T-helper 17 cell (primary cell): ENCODE data around the gene BICDL1. TPM values are rescaled to one million over a fixed set of nuclear protein-coding genes. Genes with fewer than 3 reads are reported as not detected.
"Not testable (repeated sequence)": the region's sequence is repeated elsewhere in the genome, so short reads cannot be mapped to it uniquely, and the experiment has no call there.

Experiments
- ATAC-seq: fragments of 150-1000 bp; cut with Tn5 transposase; 2 replicates; pipeline ENCODE4 v1.10.0; 2021; ENCODE audit warnings: mild to moderate bottlenecking, moderate library complexity
- DNase-seq, 3 donors: peaks; one replicate each; pipeline versions ENCODE4 v3.0.0 to v3.0.0-alpha.2; 2020 to 2021
- H3K9me3 ChIP-seq: one replicate; pipeline ENCODE4 v1.7.0; 2013; ENCODE audit warnings: low read length, mild to moderate bottlenecking; ENCODE audit not compliant: control insufficient read depth, poor library complexity, severe bottlenecking
- H3K27ac Mint-ChIP-seq: one replicate; pipeline ENCODE4 v1.8.0; 2022; ENCODE audit warnings: mild to moderate bottlenecking, moderate library complexity, mixed read lengths
- H3K27me3 Mint-ChIP-seq: one replicate; pipeline ENCODE4 v1.8.0; 2022; ENCODE audit warnings: mixed read lengths
- H3K36me3 Mint-ChIP-seq: one replicate; pipeline ENCODE4 v1.8.0; 2022; ENCODE audit warnings: low read depth, mixed read lengths
- H3K4me1 Mint-ChIP-seq: one replicate; pipeline ENCODE4 v1.8.0; 2022; ENCODE audit warnings: mild to moderate bottlenecking, mixed read lengths
- H3K4me3 Mint-ChIP-seq: one replicate; pipeline ENCODE4 v1.8.0; 2022; ENCODE audit warnings: mild to moderate bottlenecking, moderate library complexity, mixed read lengths
- total RNA-seq, 4 donors: library from RNA in 2 of 4; stranded (reverse) in 2 of 4; gene quantifications; one replicate each; pipeline ENCODE4 v1.2.3 and lab custom pipeline; 2022 to 2026

Gene BICDL1
- total RNA-seq, 2 donors from 2014 or later, result 135 to 146 TPM

DNA sequence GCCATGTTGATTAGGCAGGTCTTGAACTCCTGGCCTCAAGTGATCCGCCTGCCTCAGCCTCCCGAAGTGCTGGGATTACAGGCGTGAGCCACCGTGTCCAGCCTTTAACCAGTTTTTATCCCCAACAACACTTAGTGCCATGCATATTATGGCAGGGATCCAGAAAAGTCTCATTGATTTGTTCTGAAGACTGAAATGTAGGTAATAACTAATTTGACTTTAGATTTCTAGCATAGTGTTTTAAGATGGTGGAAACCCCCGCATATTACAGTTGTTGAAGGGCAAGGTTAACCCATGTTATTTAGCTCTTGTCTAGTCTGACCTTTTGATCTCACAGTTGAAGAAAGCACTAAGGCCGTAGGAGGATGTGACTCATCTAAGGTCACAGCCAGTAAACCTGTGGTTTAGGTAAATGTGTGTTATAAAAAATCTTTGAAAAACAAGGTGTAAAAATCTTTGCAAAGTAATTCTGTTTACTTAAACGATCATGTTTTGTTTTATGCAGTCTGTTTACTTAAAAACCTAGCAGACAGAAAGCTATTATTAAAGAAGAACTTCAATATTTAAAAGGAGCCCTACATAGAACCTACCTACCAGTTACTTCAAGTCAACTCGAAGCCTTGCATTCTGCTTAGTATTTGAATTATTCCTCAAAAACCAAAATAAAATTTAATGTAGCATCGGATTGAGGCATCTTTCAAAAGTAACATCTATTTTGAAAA, 24.8 kb downstream of the BICDL1 start:
- no peaks in the 10 kb centered on the region for H3K9me3 ChIP-seq
- H3K4me3 Mint-ChIP-seq, result peak overlapping the region; percentile 78
- H3K4me1 Mint-ChIP-seq, result peaks cover 47% of the 10 kb centered on the region
- H3K36me3 Mint-ChIP-seq, result no peaks in the 10 kb centered on the region
- H3K27ac Mint-ChIP-seq, result peak overlapping the region; percentile 99
- DNase-seq, result peak in 2 of 3 donors; percentile 23 to 28
- H3K27me3 Mint-ChIP-seq, result no peaks in the 10 kb centered on the region
- peak; percentile 71 for ATAC-seq

- H3K9me3 ChIP-seq, ATAC-seq, H3K27me3 Mint-ChIP-seq, DNase-seq, H3K36me3 Mint-ChIP-seq: not testable (repeated sequence)
- H3K4me3 Mint-ChIP-seq, result peak overlapping the region; percentile 78
- peak overlapping the region; percentile 99 for H3K27ac Mint-ChIP-seq
- H3K4me1 Mint-ChIP-seq, result peaks cover 43% of the 10 kb centered on the region
Observed at GRCh38 chr12:120014381-120014735, 25.3 kb downstream of the BICDL1 start.

GRCh38 chr12:120015313-120015712, 26.3 kb downstream of the BICDL1 start:
- DNase-seq (peak in 2 of 3 donors; percentile 20 to 32), ATAC-seq (peak; percentile 14)
- Mint-ChIP-seq H3K4me1 (peaks cover 44% of the 10 kb centered on the region), H3K27me3 (no peaks in the 10 kb centered on the region), H3K4me3 (peak overlapping the region; percentile 73), H3K36me3 (no peaks in the 10 kb centered on the region), H3K27ac (peak overlapping the region; percentile 99)
- H3K9me3 ChIP-seq, result no peaks in the 10 kb centered on the region

DNA sequence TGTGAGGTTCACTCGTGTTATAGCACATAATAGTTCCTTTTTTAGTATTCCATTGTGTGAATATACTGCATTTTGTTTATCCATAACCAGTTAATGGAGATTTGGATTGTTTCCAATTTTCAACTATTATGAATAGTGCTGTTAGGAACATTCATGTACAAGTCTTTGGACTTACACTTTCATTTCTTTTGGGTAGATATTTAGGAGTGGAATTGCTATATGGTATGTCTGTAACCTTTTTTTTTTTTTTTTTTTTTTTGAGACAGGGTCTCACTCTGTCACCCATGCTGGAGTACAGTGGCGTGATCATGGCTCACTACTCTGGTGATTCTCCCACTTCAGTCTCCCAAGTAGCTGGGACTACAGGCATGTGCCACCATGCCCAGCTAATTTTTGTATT, 27.2 kb downstream of the BICDL1 start:
- peaks cover 40% of the 10 kb centered on the region for H3K4me1 Mint-ChIP-seq
- not testable (repeated sequence) for H3K36me3 Mint-ChIP-seq, ATAC-seq, H3K9me3 ChIP-seq, H3K27me3 Mint-ChIP-seq, DNase-seq
- H3K4me3 Mint-ChIP-seq, result peak overlapping the region; percentile 73
- peak overlapping the region; percentile 99 for H3K27ac Mint-ChIP-seq

GRCh38 chr12:120019197-120019596, 30.2 kb downstream of the BICDL1 start:
- peak overlapping the region; percentile 90 for H3K27ac Mint-ChIP-seq
- DNase-seq, result no peak

GRCh38 chr12:120019938-120020337, 30.9 kb downstream of the BICDL1 start:
- Mint-ChIP-seq H3K27ac (peak overlapping the region; percentile 90), H3K27me3 (no peaks in the 10 kb centered on the region)

More at GRCh38 chr12:120019197-120019596, 30.2 kb downstream of the BICDL1 start:
- H3K36me3 Mint-ChIP-seq, result peaks cover 2% of the 10 kb centered on the region
- H3K4me1 Mint-ChIP-seq, result peaks cover 23% of the 10 kb centered on the region
- no peak for ATAC-seq
- H3K4me3 Mint-ChIP-seq, result no peak overlapping the region
- no peaks in the 10 kb centered on the region for H3K9me3 ChIP-seq
- no peaks in the 10 kb centered on the region for H3K27me3 Mint-ChIP-seq

DNA sequence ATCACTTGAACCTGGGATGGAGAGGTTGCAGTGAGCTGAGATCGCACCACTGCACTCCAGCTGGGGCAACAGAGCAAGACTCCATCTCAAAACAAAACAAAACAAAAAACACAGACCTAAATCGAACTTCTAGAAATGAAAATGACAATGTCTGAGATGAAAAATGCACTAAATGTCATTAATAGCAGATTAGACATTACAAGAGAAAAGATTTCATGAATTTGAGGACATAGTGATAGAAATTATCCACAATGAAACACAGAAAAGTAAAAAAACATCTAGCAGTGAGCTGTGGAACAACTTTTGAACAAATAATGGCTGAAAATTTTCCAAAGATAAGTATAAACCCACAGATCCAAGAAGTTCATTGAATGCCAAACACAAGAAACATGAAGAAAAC, 35.2 kb downstream of the BICDL1 start:
- H3K27ac Mint-ChIP-seq, result peak overlapping the region; percentile 46
- ATAC-seq, result no peak

More at GRCh38 chr12:120019938-120020337, 30.9 kb downstream of the BICDL1 start:
- Mint-ChIP-seq H3K4me1 (peaks cover 19% of the 10 kb centered on the region), H3K4me3 (no peak overlapping the region), H3K36me3 (peaks cover 2% of the 10 kb centered on the region)
- H3K9me3 ChIP-seq, result no peaks in the 10 kb centered on the region
- ATAC-seq (no peak), DNase-seq (no peak)

GRCh38 chr12:120025640-120026039, 36.6 kb downstream of the BICDL1 start:
- H3K9me3 ChIP-seq, result no peaks in the 10 kb centered on the region
- Mint-ChIP-seq H3K27ac (no peak overlapping the region), H3K4me3 (no peak overlapping the region), H3K36me3 (peaks cover 2% of the 10 kb centered on the region), H3K4me1 (no peaks in the 10 kb centered on the region), H3K27me3 (no peaks in the 10 kb centered on the region)
- no peak for DNase-seq
- ATAC-seq, result no peak

More for the DNA sequence above, 35.2 kb downstream of the BICDL1 start:
- H3K4me3 Mint-ChIP-seq, result no peak overlapping the region
- no peaks in the 10 kb centered on the region for H3K27me3 Mint-ChIP-seq
- peaks cover 2% of the 10 kb centered on the region for H3K36me3 Mint-ChIP-seq
- no peaks in the 10 kb centered on the region for H3K9me3 ChIP-seq
- H3K4me1 Mint-ChIP-seq, result peaks cover 2% of the 10 kb centered on the region
- DNase-seq, result no peak

GRCh38 chr12:120032242-120032641, 43.2 kb downstream of the BICDL1 start:
- peaks cover 2% of the 10 kb centered on the region for H3K36me3 Mint-ChIP-seq
- H3K9me3 ChIP-seq, result no peaks in the 10 kb centered on the region
- H3K27me3 Mint-ChIP-seq, result no peaks in the 10 kb centered on the region
- no peak overlapping the region for H3K27ac Mint-ChIP-seq
- H3K4me1 Mint-ChIP-seq, result peaks cover 2% of the 10 kb centered on the region
- DNase-seq (no peak), ATAC-seq (no peak)
- H3K4me3 Mint-ChIP-seq, result no peak overlapping the region

- H3K9me3 ChIP-seq, result no peaks in the 10 kb centered on the region
- no peaks in the 10 kb centered on the region for H3K27me3 Mint-ChIP-seq
- DNase-seq, result no peak
- H3K4me3 Mint-ChIP-seq, result no peak overlapping the region
- H3K36me3 Mint-ChIP-seq, result peaks cover 6% of the 10 kb centered on the region
- ATAC-seq, result no peak
- H3K27ac Mint-ChIP-seq, result no peak overlapping the region
- peaks cover 14% of the 10 kb centered on the region for H3K4me1 Mint-ChIP-seq
Observed at GRCh38 chr12:120037851-120038250, 48.8 kb downstream of the BICDL1 start.

- Mint-ChIP-seq H3K27ac (peak overlapping the region; percentile 97), H3K4me1 (peaks cover 14% of the 10 kb centered on the region), H3K36me3 (peaks cover 8% of the 10 kb centered on the region), H3K4me3 (no peak overlapping the region), H3K27me3 (no peaks in the 10 kb centered on the region)
- ATAC-seq (no peak), DNase-seq (no peak)
- H3K9me3 ChIP-seq, result no peaks in the 10 kb centered on the region
Observed at GRCh38 chr12:120039711-120040110, 50.7 kb downstream of the BICDL1 start.

DNA sequence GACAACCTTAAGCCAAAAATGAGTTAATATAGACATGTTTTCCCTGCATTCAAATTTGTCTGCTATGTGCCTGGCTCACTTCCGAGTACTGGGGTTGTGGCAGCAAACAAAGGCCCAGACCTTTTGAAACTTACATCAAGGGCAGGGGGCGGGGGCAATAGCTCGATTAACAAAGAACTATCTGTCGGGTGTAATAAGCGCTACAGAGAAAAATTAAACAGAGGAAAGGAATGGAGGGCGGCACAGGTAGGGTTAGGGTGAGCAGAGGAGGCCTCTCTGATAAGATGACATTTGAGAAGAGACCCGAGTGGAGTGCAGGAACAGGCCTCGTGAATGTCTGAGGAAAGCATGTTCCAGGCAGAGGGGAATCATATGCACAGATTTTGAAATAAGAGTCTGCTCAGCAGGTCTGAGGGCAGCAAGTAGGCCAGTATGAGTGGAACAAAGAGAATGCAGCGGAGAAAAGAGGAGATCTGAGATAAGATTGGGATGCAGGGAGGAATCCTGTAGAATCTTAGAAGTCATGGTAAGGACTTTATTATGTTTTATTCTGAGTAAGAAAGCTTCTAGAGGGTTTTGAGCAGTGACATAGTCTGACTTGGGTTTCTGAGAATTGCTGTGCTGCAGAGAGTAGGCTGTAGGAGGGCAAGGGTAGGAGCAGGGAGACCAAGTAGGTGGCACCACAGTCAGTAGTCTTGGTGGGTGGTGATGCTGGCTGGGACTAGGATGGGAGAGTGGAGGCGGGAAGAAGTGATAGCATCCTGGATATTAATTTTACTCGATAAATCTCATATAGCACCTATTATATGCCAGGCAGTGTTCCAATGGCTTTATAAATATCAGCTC, 52.6 kb downstream of the BICDL1 start:
- Mint-ChIP-seq H3K4me1 (peaks cover 15% of the 10 kb centered on the region), H3K27me3 (no peaks in the 10 kb centered on the region), H3K27ac (peak overlapping the region; percentile 97), H3K36me3 (peaks cover 7% of the 10 kb centered on the region), H3K4me3 (peak overlapping the region; percentile 71)
- ATAC-seq (peak; percentile 90), DNase-seq (peak in 1 of 3 donors; percentile 15)
- no peaks in the 10 kb centered on the region for H3K9me3 ChIP-seq

- H3K4me3 Mint-ChIP-seq, H3K27ac Mint-ChIP-seq, ATAC-seq, H3K36me3 Mint-ChIP-seq, H3K9me3 ChIP-seq, DNase-seq, H3K27me3 Mint-ChIP-seq: not testable (repeated sequence)
- peaks cover 33% of the 10 kb centered on the region for H3K4me1 Mint-ChIP-seq
Observed at GRCh38 chr12:120045367-120045766, 56.3 kb downstream of the BICDL1 start.
